Mesendoderm (in vitro differentiated cells): ENCODE data around the gene ABTB2.

ENCODE experiments used
- DNase-seq: peaks from one replicate; pipeline ENCODE4 v3.0.0; 2013
- H2AK5ac ChIP-seq: 2 replicates; pipeline ENCODE4 v1.6.1; 2013; ENCODE audit warnings: low read length, inconsistent platforms
- H2BK120ac ChIP-seq: 2 replicates; pipeline ENCODE4 v1.6.1; 2013; ENCODE audit warnings: low read depth, mild to moderate bottlenecking, low read length, moderate library complexity, mixed read lengths
- H2BK15ac ChIP-seq: replicated peaks from 2 replicates; pipeline ENCODE4 v1.6.1; 2013; ENCODE audit warnings: low read depth, mild to moderate bottlenecking, moderate library complexity
- H2BK5ac ChIP-seq: 2 replicates; pipeline ENCODE4 v1.6.1; 2013; ENCODE audit warnings: low read length, inconsistent platforms
- H3K18ac ChIP-seq: 2 replicates; pipeline ENCODE4 v1.6.1; 2013; ENCODE audit warnings: mild to moderate bottlenecking, low read length, mixed read lengths
- H3K23ac ChIP-seq: one replicate; pipeline ENCODE4 v1.6.1; 2013; ENCODE audit warnings: low read length
- H3K27ac ChIP-seq: 2 replicates; pipeline ENCODE4 v1.5.1; 2013; ENCODE audit warnings: low read depth, mild to moderate bottlenecking, inconsistent platforms, low read length, moderate library complexity
- H3K27me3 ChIP-seq: 2 replicates; pipeline ENCODE4 v1.6.1; 2013; ENCODE audit warnings: low read length, control low read depth, mild to moderate bottlenecking, inconsistent platforms; ENCODE audit not compliant: insufficient read depth, poor library complexity
- H3K36me3 ChIP-seq: 2 replicates; pipeline ENCODE4 v1.6.1; 2013; ENCODE audit warnings: low read length, inconsistent platforms; ENCODE audit not compliant: control insufficient read depth, insufficient read depth
- H3K4ac ChIP-seq: one replicate; pipeline ENCODE4 v1.6.1; 2013; ENCODE audit warnings: low read depth, mild to moderate bottlenecking, low read length, moderate library complexity
- H3K4me1 ChIP-seq: 2 replicates; pipeline ENCODE4 v1.6.1; 2013; ENCODE audit warnings: low read depth, low read length, inconsistent platforms; ENCODE audit not compliant: control insufficient read depth
- H3K4me2 ChIP-seq: 2 replicates; pipeline ENCODE4 v1.6.1; 2013; ENCODE audit warnings: low read length
- H3K4me3 ChIP-seq: 2 replicates; pipeline ENCODE4 v1.5.1; 2013; ENCODE audit warnings: mild to moderate bottlenecking, low read length
- H3K56ac ChIP-seq: one replicate; pipeline ENCODE4 v1.6.1; 2013; ENCODE audit warnings: low read length
- H3K79me1 ChIP-seq: 2 replicates; pipeline ENCODE4 v1.6.1; 2013; ENCODE audit warnings: low read length, inconsistent platforms
- H3K79me2 ChIP-seq: 2 replicates; pipeline ENCODE4 v1.6.1; 2013; ENCODE audit warnings: mild to moderate bottlenecking, low read length; ENCODE audit not compliant: control insufficient read depth, insufficient read depth
- H3K9ac ChIP-seq: 2 replicates; pipeline ENCODE4 v1.6.1; 2013; ENCODE audit warnings: low read length, inconsistent platforms
- H4K5ac ChIP-seq: one replicate; pipeline ENCODE4 v1.6.1; 2013; ENCODE audit warnings: low read length
- H4K8ac ChIP-seq: one replicate; pipeline ENCODE4 v1.6.1; 2013; ENCODE audit warnings: low read depth, mild to moderate bottlenecking, control low read depth, low read length, moderate library complexity
- WGBS: extraction: QIAGEN DNeasy Blood & Tissue Kit; methylation state at CpG from one replicate; pipeline ENCODE4 v1.1.7; 2013; ENCODE audit warnings: low lambda C conversion rate, missing lambda C conversion rate; ENCODE audit not compliant: insufficient coverage; ENCODE audit errors: extremely low coverage; 5-methylcytosine and 5-hydroxymethylcytosine counted together

ABTB2 gene

GRCh38 chr11:34299284-34299972, 58.4 kb downstream of the ABTB2 start:
- peak; percentile 49 for DNase-seq
- Histone ChIP-seq H3K27ac (no peak overlapping the region), H3K9ac (no peak overlapping the region), H3K56ac (peak overlapping the region; percentile 27), H2BK120ac (no peak overlapping the region), H3K79me2 (no peaks in the 10 kb centered on the region), H3K27me3 (no peaks in the 10 kb centered on the region), H2AK5ac (no peak overlapping the region), H2BK5ac (no peak overlapping the region), H3K4me1 (peaks cover 14% of the 10 kb centered on the region), H3K36me3 (no peaks in the 10 kb centered on the region), H3K4ac (no peak overlapping the region), H2BK15ac (no peak overlapping the region), H3K4me3 (no peak overlapping the region), H3K23ac (no peak overlapping the region), H4K5ac (no peak overlapping the region), H4K8ac (no peak overlapping the region), H3K18ac (peak overlapping the region; percentile 20), H3K79me1 (no peaks in the 10 kb centered on the region), H3K4me2 (no peak overlapping the region)
- WGBS, result no CpG with 5 or more reads among the region's 11 CpGs

GRCh38 chr11:34298871-34299270, 58.9 kb downstream of the ABTB2 start:
- no peak overlapping the region for H2BK15ac ChIP-seq
- no peak overlapping the region for H4K5ac ChIP-seq
- no peak overlapping the region for H3K18ac ChIP-seq

GRCh38 chr11:34296412-34296811, 61.4 kb downstream of the ABTB2 start:
- H3K79me1 ChIP-seq, result no peaks in the 10 kb centered on the region

More at GRCh38 chr11:34298871-34299270, 58.9 kb downstream of the ABTB2 start:
- no peak overlapping the region for H4K8ac ChIP-seq
- H2BK120ac ChIP-seq, result no peak overlapping the region
- H3K27me3 ChIP-seq, result no peaks in the 10 kb centered on the region
- H2BK5ac ChIP-seq, result no peak overlapping the region
- no peak overlapping the region for H3K27ac ChIP-seq
- no peak for DNase-seq
- H3K79me2 ChIP-seq, result no peaks in the 10 kb centered on the region
- H3K79me1 ChIP-seq, result no peaks in the 10 kb centered on the region
- H3K4me1 ChIP-seq, result peaks cover 14% of the 10 kb centered on the region
- H2AK5ac ChIP-seq, result no peak overlapping the region
- H3K56ac ChIP-seq, result no peak overlapping the region
- H3K4me2 ChIP-seq, result no peak overlapping the region
- H3K36me3 ChIP-seq, result no peaks in the 10 kb centered on the region
- WGBS, result no CpG with 5 or more reads among the region's 2 CpGs
- no peak overlapping the region for H3K9ac ChIP-seq
- no peak overlapping the region for H3K4me3 ChIP-seq
- no peak overlapping the region for H3K4ac ChIP-seq
- H3K23ac ChIP-seq, result no peak overlapping the region

DNA sequence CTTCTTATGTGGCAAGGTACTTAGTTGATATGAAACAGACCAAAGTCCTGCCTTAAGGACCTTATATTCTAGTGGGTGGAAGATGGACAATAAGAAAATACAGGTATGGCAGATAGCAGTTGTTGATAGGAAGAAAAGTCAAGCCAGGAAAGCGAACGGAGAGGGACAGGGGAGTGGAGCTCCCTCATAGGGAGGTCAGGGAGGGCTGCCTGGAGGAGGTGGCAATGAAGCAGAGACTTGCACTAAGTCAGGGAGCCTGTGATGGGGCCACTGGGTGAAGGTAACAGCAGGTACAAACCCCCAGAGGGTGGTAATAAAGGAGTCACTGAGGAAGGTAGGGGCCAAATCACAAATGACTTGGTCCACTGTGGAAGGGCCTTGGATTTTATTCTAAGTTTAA, 65.3 kb downstream of the ABTB2 start:
- H3K36me3 ChIP-seq, result no peaks in the 10 kb centered on the region
- no peaks in the 10 kb centered on the region for H3K27me3 ChIP-seq
- H3K4ac ChIP-seq, result no peak overlapping the region
- H3K79me2 ChIP-seq, result no peaks in the 10 kb centered on the region
- no peak for DNase-seq
- H3K79me1 ChIP-seq, result no peaks in the 10 kb centered on the region
- H3K4me1 ChIP-seq, result peaks cover 2% of the 10 kb centered on the region
- H3K18ac ChIP-seq, result no peak overlapping the region
- H2AK5ac ChIP-seq, result no peak overlapping the region
- no peak overlapping the region for H2BK120ac ChIP-seq
- WGBS, result no CpG with 5 or more reads among the region's 2 CpGs
- H3K23ac ChIP-seq, result no peak overlapping the region
- H3K4me2 ChIP-seq, result no peak overlapping the region
- H3K4me3 ChIP-seq, result no peak overlapping the region
- H2BK5ac ChIP-seq, result no peak overlapping the region
- no peak overlapping the region for H3K9ac ChIP-seq
- no peak overlapping the region for H4K5ac ChIP-seq
- no peak overlapping the region for H4K8ac ChIP-seq
- H3K27ac ChIP-seq, result no peak overlapping the region
- H3K56ac ChIP-seq, result no peak overlapping the region
- H2BK15ac ChIP-seq, result no peak overlapping the region

More at GRCh38 chr11:34296412-34296811, 61.4 kb downstream of the ABTB2 start:
- WGBS, result no CpG with 5 or more reads among the region's 1 CpG
- H3K56ac ChIP-seq, result no peak overlapping the region
- no peak overlapping the region for H2AK5ac ChIP-seq
- no peaks in the 10 kb centered on the region for H3K36me3 ChIP-seq
- no peak for DNase-seq
- H3K4me1 ChIP-seq, result peaks cover 8% of the 10 kb centered on the region
- no peak overlapping the region for H4K8ac ChIP-seq
- H3K4me3 ChIP-seq, result no peak overlapping the region
- H3K18ac ChIP-seq, result no peak overlapping the region
- H3K9ac ChIP-seq, result no peak overlapping the region
- H3K4me2 ChIP-seq, result no peak overlapping the region
- no peak overlapping the region for H3K23ac ChIP-seq
- H2BK120ac ChIP-seq, result no peak overlapping the region
- H3K27ac ChIP-seq, result no peak overlapping the region
- H3K79me2 ChIP-seq, result no peaks in the 10 kb centered on the region
- no peak overlapping the region for H2BK15ac ChIP-seq
- H4K5ac ChIP-seq, result no peak overlapping the region
- H3K27me3 ChIP-seq, result no peaks in the 10 kb centered on the region
- no peak overlapping the region for H3K4ac ChIP-seq
- H2BK5ac ChIP-seq, result no peak overlapping the region

- WGBS, result no CpG with 5 or more reads among the region's 3 CpGs
- Histone ChIP-seq H2BK15ac (no peak overlapping the region), H3K27me3 (no peaks in the 10 kb centered on the region), H3K9ac (no peak overlapping the region), H2AK5ac (no peak overlapping the region), H3K4me1 (peaks cover 2% of the 10 kb centered on the region), H3K4me3 (no peak overlapping the region), H3K18ac (no peak overlapping the region), H3K27ac (no peak overlapping the region), H3K4ac (no peak overlapping the region), H4K8ac (no peak overlapping the region), H2BK120ac (no peak overlapping the region), H4K5ac (no peak overlapping the region), H2BK5ac (no peak overlapping the region), H3K79me1 (no peaks in the 10 kb centered on the region), H3K79me2 (no peaks in the 10 kb centered on the region), H3K23ac (no peak overlapping the region), H3K36me3 (no peaks in the 10 kb centered on the region), H3K4me2 (no peak overlapping the region), H3K56ac (no peak overlapping the region)
- no peak for DNase-seq
Observed at GRCh38 chr11:34292111-34292510, 65.7 kb downstream of the ABTB2 start.

DNA sequence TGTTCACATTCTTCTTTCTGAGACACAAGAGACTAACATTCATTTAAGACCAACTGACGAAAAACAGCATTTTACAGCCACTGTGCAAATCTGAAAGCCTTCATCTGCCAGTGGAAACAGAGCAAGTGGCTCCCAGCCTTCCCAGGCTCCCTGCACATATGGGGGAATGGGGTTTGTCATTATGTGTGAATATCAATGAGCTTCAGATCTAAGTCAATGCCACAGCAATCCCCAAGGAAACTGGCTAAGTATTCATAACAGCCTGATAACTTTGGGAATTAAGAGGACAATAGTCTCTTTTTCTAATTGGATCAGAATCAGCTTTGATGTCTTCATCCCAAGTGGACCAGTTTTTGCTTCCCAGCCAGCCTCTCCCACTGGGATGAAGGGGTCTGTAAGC, 66.9 kb downstream of the ABTB2 start:
- whole genome bisulfite sequencing, result no CpG with 5 or more reads among the region's 1 CpG
- no peaks in the 10 kb centered on the region for H3K79me2 ChIP-seq
- no peaks in the 10 kb centered on the region for H3K36me3 ChIP-seq
- H2BK5ac ChIP-seq, result no peak overlapping the region
- no peaks in the 10 kb centered on the region for H3K27me3 ChIP-seq
- no peak overlapping the region for H3K56ac ChIP-seq
- no peak overlapping the region for H3K4me2 ChIP-seq
- no peak overlapping the region for H3K18ac ChIP-seq
- H4K8ac ChIP-seq, result no peak overlapping the region
- peaks cover 2% of the 10 kb centered on the region for H3K4me1 ChIP-seq
- H3K9ac ChIP-seq, result no peak overlapping the region
- no peak overlapping the region for H2BK15ac ChIP-seq
- no peak overlapping the region for H2AK5ac ChIP-seq
- no peak overlapping the region for H4K5ac ChIP-seq
- no peak for DNase-seq
- no peak overlapping the region for H3K27ac ChIP-seq
- no peak overlapping the region for H3K23ac ChIP-seq
- H3K79me1 ChIP-seq, result no peaks in the 10 kb centered on the region
- H2BK120ac ChIP-seq, result no peak overlapping the region
- no peak overlapping the region for H3K4me3 ChIP-seq
- H3K4ac ChIP-seq, result no peak overlapping the region
